Activated naive CD4-positive, alpha-beta T cell treated with anti-CD3 and anti-CD28 coated beads, Interleukin-2, amount 50 U/mL, for 16 hours (primary cell): ENCODE measurements around the gene CDK11B.
"Not testable (repeated sequence)": the region's sequence is repeated elsewhere in the genome, so short reads cannot be mapped to it uniquely, and the experiment has no call there.

Experiments used
- DNase-seq: peaks from one replicate; pipeline ENCODE4 v3.0.0-alpha.2; 2020

Gene CDK11B

DNA sequence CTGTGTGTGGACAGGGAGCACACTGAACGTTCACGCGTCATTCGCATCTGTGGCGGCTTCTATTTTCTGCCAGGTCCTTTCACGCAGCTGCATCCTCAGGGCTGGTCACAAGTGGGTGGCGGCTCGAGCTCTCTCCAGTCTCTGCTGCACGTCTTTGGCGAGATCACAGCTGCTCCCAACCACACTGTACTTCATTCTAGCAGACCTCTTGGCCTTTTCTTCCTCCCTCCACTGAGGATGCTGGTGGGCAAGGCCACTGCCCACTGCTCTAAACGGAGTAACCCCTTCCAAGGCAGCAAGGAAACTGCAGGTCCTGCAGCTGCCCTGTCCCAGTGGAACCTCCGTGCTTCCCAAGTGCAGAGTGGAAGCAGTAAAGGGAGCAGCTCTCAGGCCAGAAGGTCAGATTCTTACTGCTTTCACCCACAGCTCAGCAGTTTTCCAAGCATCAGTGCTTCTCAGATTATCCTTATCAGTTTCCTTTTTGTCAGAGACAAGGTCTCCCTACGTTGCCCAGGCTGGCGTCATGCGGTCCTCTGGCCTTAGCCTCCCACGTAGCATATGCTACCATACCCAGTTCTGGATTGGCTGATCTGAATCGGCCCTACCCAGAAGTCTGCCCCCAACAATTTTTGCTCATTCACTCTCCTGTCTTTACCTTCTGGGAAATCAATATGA is 11.1 kb downstream of the CDK11B start:
- not testable (repeated sequence) for DNase-seq

DNA sequence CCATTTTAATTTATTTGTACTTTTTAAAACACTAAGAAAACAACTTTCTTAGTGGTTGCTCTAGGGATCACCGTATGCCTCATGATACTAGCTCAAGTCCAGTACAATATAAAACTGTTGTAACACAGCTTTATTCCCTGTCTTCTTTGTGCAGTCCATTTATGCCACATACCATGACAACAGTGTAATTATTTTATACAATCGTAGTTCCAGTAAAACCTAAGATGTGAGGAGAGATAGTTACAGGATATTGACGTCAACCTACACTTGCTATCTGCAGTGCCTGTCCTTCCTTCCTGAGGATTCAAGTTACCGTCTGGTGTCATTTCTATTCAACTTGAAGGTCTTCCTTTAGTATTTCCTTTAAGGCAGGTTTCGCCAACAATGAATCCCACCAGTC is 12.5 kb downstream of the CDK11B start:
- not testable (repeated sequence) for DNase-seq

DNA sequence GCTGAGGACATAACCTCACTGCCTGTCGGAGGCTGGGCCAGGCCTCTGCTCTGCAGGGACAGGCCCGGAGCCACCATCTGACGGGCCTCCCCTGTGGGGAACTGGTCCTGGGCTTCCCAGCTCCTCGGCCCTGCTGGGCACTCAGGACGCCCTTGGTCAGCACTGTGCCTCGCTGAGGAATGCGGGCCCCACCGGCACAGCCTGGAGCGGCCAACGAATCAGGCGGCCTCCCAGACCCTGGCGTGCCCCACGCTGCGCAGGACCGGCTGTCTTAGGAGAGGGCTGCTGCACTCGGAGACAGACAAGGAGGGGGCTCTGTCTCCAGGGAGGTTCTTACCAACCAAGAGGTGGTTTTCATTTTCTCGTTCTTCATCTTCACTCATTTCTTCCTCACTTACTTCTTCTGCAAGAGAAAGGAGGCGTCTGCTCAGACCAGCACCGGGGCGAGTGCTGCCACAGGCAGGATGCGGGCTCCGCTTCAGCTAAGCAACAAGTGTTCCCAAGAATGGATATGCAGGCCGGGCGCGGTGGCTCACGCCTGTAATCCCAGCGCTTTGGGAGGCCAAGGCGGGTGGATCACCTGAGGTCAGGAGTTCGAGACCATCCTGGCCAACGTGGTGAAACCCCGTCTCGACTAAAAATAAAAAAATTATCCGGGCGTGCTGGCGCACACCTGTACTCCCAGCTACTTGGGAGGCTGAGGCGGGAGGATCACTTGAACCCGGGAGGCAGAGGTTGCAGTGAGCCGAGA is 17.9 kb downstream of the CDK11B start:
- DNase-seq = not testable (repeated sequence)

DNA sequence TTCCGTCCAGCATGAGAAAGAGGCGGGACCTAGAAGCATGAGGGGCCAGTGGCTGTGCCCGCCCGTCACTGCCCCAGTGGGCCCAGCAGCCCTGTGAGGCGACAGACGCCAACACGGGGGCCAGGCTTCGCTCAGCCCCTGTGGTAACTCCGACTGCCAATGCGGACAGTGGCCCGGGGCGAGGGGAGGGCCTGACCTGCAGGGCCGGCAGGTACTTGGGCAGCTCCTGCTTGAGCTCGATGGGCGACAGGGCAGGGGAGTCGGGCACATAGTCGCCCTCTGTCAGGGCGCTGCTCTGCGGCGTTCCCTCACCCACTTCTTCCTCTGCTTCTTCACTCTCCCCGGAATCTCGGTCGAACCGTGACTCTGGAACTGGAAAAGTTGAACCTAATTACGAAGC is 18.7 kb downstream of the CDK11B start:
- not testable (repeated sequence) for DNase-seq

DNA sequence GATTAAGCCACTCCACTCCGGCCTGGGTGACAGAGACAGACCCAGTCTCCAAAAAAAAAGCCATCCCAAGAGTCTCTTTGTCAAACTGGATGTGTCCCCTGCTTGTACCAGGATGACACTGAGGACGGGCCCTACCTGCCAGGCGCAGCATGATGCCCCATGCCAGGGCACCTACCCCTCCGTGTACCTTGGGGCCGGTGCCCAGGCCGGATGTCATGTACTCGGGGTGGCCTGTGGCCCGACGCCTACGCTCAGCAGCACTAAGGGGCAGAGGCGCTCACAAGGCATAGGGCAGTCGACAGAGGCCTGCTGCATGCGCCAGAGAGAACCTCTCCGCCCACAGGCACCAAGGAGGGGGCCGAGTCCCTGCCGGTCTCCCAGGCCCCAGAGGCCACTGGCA is 19.4 kb downstream of the CDK11B start:
- DNase-seq = not testable (repeated sequence)

DNA sequence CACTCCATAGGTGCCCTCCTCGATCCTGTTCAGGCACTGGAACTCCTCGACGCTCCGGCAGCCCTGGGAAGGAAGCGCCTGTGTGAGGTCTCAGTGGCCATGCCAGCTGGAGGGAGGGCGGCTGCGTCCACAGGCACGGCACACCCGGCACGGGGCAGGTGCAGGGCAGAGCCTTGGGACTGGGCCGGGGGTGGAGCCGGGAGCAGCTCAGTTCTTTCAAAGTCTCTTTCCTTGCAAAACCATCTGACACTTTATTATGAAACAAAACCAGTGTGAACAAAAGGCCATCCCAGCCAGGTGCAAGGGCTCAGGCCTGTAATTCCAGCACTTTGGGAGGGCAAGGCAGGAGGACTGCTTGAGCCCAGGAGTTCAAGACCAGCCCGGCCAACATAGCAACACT is 20.3 kb downstream of the CDK11B start:
- not testable (repeated sequence) for DNase-seq

DNA sequence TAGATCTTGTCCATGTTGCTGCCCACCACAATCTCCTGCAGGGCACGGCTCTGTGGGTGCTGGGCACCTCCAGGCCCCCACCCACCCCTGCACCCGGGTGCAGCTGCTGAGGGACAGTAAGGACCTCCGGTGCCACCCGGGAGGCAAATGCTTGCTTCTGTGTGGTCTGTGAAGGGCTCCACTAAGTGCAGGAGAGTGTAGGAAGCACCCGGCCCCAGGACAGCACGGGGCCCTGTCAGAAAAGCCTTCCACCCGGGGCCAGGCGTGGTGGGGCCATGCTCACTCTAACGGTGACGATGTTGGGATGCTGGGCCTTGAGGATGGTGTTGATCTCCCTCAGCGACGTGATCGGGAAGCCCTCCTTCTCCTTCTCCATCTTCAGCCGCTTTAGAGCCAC is 21.3 kb downstream of the CDK11B start:
- not testable (repeated sequence) for DNase-seq

DNA sequence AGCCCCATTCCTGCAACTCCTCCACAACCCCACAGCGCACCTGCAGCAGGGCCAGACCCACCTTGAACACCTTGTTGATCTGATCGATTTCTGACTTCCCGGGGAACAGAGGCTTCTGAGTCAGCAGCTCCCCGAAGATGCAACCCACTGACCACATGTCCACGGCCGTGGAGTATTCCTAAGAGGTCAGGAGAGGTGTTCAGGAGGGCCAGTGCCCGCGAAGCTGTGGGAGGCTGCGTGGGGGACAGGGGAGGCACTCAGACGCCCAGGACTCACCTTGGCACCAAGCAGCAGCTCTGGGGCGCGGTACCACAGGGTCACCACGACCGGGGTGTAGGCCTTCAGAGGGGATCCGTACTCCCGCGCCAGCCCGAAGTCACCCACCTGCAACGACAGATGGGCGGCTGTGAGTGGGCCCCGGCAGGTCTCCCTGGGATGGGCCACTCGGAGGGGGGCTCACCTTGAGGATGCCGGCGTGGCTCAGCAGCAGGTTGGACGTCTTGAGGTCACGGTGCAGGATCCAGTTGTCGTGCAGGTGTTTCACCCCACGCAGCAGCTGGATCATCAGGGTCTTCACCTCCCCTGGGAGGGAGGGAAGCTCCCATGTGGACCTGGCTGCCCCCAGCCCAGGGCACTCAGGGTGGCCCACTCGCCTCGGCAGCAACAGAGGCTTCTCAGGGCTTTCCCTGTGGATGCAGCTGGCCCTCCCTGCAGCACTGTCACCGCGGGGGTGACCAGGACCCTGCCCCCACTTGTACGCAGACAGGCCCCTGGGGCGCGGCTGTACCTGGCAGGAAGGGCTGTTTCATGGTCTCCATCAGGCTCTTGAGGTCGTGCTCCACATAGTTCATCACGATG is 22.0 kb downstream of the CDK11B start:
- not testable (repeated sequence) for DNase-seq

DNA sequence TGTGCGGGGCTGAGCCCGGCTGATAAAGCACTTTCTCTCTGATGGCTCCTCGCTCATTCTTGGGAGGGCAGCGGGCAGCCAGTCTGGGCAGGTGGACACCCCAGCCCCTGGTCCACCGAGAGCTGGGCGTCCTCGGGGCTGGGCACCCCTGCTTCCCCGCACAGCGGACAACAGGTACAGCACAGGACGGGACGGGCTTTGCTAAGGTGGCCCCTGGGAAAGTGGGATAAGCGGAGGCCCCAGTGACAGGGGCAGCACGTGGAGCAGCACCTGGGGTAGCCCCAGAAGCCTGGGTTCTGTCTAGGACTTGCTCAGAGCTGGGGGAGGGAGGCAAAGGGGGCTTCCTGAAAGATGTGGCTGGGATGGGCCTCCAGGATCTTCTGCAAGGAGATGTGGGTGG is 24.2 kb downstream of the CDK11B start:
- not testable (repeated sequence) for DNase-seq

DNA sequence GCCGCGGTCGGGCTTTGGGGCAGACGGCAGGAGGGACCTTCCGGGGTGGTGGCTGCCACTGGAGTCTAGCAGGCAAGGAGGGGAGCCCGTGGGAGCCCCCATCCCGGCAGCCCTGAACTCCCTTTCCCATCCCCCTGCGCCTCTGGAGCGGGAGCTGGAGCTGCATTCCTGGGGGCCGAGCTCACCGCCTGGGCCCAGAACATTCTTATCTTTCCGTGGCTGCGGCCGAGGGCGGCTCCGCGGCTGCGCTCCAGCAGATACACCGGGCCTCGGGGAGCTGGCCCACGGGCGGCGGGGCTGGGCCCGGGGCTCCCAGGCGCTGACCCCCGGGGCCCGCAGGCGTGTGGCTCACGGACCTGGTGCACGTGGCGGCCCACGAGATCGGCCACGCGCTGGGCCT is 25.4 kb downstream of the CDK11B start:
- DNase-seq = not testable (repeated sequence)

DNA sequence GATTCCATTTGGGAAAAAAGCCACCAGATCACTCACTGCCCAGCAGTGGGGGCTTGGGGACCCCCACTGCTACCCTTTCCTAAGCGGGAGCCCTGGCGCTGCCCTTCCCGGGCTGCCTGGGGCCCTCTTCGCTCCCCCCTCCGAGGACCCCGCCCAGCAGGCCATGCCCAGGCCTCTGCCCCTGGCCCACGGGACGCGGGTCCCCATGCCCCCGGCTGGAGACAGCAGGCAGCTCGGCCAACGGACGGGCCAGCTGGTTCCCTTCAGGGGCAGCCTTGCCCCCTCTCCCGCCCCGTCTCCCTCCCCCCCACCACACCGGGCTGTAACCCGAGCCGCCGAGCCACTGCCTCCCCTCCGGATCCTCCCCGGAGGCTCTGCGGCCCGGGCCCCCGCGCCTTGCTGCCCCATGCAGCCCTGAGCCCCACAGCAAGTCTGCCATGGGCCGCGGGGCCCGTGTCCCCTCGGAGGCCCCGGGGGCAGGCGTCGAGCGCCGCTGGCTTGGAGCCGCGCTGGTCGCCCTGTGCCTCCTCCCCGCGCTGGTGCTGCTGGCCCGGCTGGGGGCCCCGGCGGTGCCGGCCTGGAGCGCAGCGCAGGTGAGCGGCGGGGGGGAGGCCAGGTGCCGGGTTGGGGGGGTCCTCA is 26.9 kb downstream of the CDK11B start, which contains the start of gene MMP23B:
Gene MMP23B, plus strand, starts transcription at position 392 of the 639 bp plus-strand sequence. Its CDS starts 46 bp downstream, at position 438.
- peak; percentile 14 for DNase-seq

DNA sequence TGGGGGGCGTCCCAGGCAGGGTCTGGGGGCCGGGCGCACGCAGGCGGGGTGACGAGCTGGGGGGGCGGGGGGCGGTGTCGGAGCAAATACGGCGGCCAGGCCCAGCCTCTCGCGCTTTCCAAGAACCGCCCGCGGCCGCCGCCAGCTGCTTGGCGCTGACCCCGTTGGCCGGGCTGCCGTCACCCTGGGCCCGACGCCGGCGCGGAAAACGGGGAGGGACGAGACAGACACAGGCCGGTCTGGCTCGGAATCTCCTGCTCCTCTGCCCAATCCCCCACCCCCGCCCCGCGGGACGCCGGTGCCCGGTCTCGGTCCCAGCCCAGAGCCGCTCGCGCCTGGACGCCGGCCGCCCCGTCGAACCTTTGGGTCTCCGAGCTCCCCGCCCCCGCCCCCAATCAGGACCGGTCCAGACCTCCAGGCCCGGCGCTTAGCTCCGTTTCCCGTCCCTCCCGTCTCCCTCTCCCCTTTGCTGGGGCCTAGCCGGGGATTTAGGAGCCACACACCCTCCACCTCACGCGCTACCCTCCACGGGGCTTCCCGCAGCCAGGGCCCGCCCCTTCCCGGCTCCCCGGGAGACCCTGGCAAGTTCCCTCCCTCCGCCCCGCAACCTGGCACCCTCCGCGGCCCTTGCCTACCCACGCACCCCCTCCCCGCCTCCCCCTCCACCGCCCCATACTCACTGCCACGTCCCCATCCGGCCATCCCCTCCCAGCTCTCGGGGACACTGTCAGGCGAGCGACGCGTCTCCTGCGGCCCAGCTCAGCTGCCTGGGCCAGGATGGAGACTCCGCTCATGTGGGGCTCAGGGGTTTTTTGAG is 27.6 kb downstream of the CDK11B start:
- DNase-seq = peak; percentile 24

DNA sequence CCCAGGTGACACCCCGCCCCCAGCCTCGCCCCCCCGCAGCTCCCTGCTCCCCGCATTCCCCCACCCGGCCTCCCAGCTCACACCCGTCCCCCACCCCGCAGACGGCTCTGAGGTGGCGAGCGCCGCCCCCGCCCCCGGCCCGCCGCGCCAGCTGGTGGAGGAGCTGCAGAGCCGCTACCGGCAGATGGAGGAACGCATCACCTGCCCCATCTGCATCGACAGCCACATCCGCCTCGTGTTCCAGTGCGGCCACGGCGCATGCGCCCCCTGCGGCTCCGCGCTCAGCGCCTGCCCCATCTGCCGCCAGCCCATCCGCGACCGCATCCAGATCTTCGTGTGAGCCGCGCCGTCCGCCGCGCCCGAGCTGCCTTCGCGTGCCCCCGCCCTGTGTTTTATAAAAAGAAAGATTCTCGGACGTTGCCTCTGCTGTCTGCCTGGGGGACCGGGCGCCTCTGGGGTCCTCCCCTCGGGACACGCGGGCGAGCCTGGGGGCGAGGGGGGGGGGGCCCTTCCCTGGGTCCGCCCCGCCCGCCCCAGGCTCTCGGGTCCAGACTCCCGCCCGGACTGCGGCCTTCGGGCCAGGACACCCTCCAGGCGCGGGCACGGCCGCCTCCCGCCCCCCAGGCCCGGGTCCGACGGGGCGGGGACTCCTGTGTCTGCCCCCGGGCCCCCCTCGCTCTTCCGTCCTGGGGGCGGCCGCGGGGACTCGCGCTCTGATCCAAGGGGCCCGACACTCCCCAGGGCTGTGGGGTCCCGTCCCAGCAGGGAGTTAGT is 28.4 kb downstream of the CDK11B start:
- peak; percentile 91 for DNase-seq

DNA sequence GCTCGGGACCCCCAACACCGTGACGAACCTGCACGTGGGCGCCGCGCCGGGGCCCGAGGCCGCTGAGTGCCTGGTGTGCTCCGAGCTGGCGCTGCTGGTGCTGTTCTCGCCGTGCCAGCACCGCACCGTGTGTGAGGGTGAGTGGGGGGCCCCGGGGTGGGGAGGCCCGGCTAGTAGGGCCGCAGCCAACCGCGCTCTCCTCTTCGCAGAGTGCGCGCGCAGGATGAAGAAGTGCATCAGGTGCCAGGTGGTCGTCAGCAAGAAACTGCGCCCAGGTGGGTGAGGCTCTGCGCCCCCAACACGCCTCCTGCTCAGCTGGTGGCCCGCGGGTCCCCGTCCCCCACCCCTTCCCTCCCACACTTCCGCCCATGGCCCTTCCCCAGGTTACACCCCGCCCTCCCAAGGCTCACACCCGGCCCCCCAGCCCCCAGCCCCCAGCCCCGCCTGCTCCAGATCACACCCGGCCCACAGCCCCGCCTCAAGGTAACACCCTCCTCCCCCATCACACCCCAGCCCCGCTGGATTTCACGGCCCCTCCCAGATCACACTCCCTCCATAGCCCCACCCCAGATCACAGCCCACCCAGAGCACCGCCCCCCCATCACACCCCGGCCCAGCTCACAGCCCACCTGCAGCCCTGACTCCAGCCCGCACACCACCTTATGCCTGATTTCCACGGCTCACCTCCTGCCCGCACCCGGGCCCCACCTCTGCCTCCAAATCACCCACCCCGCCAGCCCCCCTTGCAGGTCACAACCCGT is 29.2 kb downstream of the CDK11B start:
- peak; percentile 66 for DNase-seq

DNA sequence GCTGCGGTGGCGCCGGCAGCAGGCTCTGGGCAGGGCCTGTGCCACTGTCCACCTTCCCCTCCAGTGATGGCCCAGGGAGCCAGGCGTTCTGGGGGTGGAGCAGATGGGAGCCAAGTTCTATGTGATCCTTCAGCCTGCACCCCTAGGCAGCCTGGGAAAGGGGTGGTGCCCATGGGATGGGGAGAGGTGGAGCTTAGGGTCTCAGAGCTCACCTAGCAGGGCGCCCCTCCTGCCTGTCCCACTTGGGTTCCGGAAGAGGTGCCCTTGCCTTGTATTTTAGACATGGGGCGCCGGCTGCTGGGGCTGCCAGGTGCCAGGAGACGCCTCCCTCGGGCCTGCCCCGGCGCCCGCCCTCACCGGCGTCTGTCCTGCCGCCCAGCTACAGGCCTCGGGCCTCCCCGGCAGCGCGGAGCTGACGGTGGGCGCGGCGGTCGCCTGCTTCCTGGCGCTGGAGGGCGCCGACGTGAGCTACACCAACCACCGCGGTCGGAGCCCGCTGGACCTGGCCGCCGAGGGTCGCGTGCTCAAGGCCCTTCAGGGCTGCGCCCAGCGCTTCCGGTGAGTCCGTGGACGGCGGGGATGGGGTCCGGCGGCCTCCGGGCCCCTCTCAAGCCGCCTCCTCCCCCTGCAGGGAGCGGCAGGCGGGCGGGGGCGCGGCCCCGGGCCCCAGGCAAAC is 29.9 kb downstream of the CDK11B start:
- DNase-seq = peak; percentile 49

DNA sequence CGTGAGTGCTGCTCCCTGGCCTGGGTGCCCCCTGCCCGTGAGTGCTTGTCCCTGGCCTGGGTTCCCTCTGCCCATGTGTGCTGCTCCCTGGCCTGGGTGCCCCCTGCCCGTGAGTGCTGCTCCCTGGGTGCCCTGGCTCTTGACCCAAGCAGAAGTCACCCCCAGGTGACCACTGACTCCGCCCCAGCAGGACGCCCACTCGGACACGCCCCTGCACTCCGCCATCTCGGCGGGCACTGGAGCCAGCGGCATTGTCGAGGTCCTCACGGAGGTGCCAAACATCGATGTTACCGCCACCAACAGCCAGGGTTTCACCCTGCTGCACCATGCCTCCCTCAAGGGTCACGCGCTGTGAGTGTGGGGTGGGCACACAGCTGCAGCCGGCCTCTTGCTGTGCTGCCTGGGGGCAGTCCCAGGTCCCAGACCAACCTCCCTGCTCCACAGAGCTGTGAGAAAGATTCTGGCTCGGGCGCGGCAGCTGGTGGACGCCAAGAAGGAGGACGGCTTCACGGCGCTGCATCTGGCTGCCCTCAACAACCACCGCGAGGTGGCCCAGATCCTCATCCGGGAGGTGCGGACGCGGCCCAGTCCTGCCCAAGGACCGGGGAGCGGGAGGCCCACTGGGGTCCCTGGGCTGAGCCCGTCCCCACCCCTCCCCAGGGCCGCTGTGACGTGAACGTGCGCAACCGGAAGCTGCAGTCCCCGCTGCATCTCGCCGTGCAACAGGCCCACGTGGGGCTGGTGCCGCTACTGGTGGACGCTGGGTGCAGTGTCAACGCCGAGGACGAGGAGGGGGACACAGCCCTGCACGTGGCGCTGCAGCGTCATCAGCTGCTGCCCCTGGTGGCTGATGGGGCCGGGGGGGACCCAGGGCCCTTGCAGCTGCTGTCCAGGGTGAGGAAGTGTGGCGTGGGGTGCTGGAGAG is 30.7 kb downstream of the CDK11B start:
- DNase-seq = no peak

DNA sequence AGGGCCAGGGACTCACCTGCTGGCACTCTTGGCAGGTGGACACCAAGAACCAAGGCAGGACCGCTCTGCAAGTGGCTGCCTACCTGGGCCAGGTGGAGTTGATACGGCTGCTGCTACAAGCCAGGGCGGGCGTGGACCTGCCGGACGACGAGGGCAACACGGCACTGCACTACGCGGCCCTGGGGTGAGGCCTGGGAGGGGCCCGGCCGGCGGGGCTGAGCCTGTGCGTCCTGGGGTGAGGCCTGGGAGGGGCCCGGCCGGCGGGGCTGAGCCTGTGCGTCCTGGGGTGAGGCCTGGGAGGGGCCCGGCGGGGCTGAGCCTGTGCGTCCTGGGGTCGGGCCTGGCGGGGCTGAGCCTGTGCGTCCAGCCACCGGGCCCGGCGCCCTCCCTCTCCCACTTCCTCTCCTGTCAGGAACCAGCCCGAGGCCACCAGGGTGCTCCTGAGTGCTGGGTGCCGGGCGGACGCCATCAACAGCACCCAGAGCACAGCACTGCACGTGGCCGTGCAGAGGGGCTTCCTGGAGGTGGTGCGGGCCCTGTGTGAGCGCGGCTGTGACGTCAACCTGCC is 31.5 kb downstream of the CDK11B start:
- DNase-seq = no peak
